Loucy (cell line): ENCODE data around the gene PPP1R26.

Source experiments
- H2AFZ ChIP-seq: fragments of 200-600 bp; sonication (generic); 2 replicates; pipeline ENCODE4 v1.6.0; 2016; ENCODE audit warnings: antibody characterized with exemption, mild to moderate bottlenecking, low read length, moderate library complexity
- H3F3A ChIP-seq: fragments of 200-600 bp; 2 replicates; pipeline ENCODE4 v1.6.0; 2016; ENCODE audit warnings: antibody characterized with exemption, low read depth, mild to moderate bottlenecking
- H3K27me3 ChIP-seq: fragments of 200-600 bp; sonication (generic); 2 replicates; pipeline ENCODE4 v1.6.1; 2014; ENCODE audit warnings: low read length, mild to moderate bottlenecking; ENCODE audit not compliant: insufficient read depth, poor library complexity, severe bottlenecking
- H3K36me3 ChIP-seq: fragments of 200-600 bp; sonication (generic); 2 replicates; pipeline ENCODE4 v1.6.1; 2016; ENCODE audit warnings: low read length; ENCODE audit not compliant: insufficient read depth
- H3K4me1 ChIP-seq: fragments of 200-600 bp; sonication (generic); 2 replicates; pipeline ENCODE4 v1.5.1; 2014; ENCODE audit warnings: low read length, mild to moderate bottlenecking; ENCODE audit not compliant: insufficient read depth, poor library complexity, severe bottlenecking
- H3K4me2 ChIP-seq: fragments of 200-600 bp; sonication (generic); 2 replicates; pipeline ENCODE4 v1.6.0; 2014; ENCODE audit warnings: antibody characterized with exemption, low read length, low read depth, mild to moderate bottlenecking; ENCODE audit not compliant: poor library complexity, severe bottlenecking
- H3K4me3 ChIP-seq: fragments of 200-600 bp; sonication (generic); 2 replicates; pipeline ENCODE4 v1.5.1; 2014; ENCODE audit warnings: low read length, mild to moderate bottlenecking, mixed read lengths; ENCODE audit not compliant: poor library complexity, severe bottlenecking
- H3K79me2 ChIP-seq: fragments of 200-600 bp; sonication (generic); 2 replicates; pipeline ENCODE4 v1.6.1; 2014; ENCODE audit warnings: low read length; ENCODE audit not compliant: insufficient read depth
- H3K9ac ChIP-seq: fragments of 200-600 bp; sonication (generic); 2 replicates; pipeline ENCODE4 v1.6.0; 2014; ENCODE audit warnings: mild to moderate bottlenecking, low read depth, low read length, moderate library complexity; ENCODE audit not compliant: poor library complexity, severe bottlenecking
- H3K9me2 ChIP-seq: fragments of 200-600 bp; sonication (generic); replicated peaks from 2 replicates; pipeline ENCODE4 v1.6.1; 2016; ENCODE audit warnings: low read depth, low read length, mixed read lengths
- H3K9me3 ChIP-seq: fragments of 200-600 bp; sonication (generic); 2 replicates; pipeline ENCODE4 v1.6.1; 2014; ENCODE audit warnings: mild to moderate bottlenecking, antibody characterized with exemption, low read length, low read depth; ENCODE audit not compliant: insufficient read depth
- H4K20me1 ChIP-seq: fragments of 200-600 bp; sonication (generic); 2 replicates; pipeline ENCODE4 v1.6.0; 2014; ENCODE audit warnings: antibody characterized with exemption, low read length, mild to moderate bottlenecking; ENCODE audit not compliant: insufficient read depth, poor library complexity, severe bottlenecking
- EZH2phosphoT487 ChIP-seq: fragments of 200-600 bp; IDR thresholded peaks from 2 replicates; pipeline ENCODE4 v1.6.1; 2018; ENCODE audit warnings: antibody characterized with exemption, mild to moderate bottlenecking, moderate library complexity, borderline replicate concordance
- TF ChIP-seq, protein P1 (sequence below): fragments of 200-600 bp; sonication (generic); conservative IDR thresholded peaks from 2 replicates; pipeline ENCODE4 v1.5.1; 2014; ENCODE audit warnings: mild to moderate bottlenecking, antibody characterized with exemption, low read length

PPP1R26 gene

GRCh38 chr9:135508211-135508820 lies 28.7 kb downstream of the PPP1R26 start:
- Histone ChIP-seq H3K79me2 (no peaks in the 10 kb centered on the region), H3K36me3 (peaks cover 20% of the 10 kb centered on the region; the same call in 1 of the 2 replicates), H3K9me2 (no peaks in the 10 kb centered on the region), H3K27me3 (no peaks in the 10 kb centered on the region), H3K4me3 (no peak overlapping the region), H2AFZ (no peak overlapping the region), H3F3A (no peaks in the 10 kb centered on the region), H3K4me2 (no peak overlapping the region), H3K9me3 (no peaks in the 10 kb centered on the region), H4K20me1 (peaks cover 8% of the 10 kb centered on the region), H3K9ac (no peak overlapping the region), H3K4me1 (no peaks in the 10 kb centered on the region)
- TF ChIP-seq, protein P1, sequence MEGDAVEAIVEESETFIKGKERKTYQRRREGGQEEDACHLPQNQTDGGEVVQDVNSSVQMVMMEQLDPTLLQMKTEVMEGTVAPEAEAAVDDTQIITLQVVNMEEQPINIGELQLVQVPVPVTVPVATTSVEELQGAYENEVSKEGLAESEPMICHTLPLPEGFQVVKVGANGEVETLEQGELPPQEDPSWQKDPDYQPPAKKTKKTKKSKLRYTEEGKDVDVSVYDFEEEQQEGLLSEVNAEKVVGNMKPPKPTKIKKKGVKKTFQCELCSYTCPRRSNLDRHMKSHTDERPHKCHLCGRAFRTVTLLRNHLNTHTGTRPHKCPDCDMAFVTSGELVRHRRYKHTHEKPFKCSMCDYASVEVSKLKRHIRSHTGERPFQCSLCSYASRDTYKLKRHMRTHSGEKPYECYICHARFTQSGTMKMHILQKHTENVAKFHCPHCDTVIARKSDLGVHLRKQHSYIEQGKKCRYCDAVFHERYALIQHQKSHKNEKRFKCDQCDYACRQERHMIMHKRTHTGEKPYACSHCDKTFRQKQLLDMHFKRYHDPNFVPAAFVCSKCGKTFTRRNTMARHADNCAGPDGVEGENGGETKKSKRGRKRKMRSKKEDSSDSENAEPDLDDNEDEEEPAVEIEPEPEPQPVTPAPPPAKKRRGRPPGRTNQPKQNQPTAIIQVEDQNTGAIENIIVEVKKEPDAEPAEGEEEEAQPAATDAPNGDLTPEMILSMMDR, result no peak
- TF ChIP-seq EZH2phosphoT487, result no peak

DNA sequence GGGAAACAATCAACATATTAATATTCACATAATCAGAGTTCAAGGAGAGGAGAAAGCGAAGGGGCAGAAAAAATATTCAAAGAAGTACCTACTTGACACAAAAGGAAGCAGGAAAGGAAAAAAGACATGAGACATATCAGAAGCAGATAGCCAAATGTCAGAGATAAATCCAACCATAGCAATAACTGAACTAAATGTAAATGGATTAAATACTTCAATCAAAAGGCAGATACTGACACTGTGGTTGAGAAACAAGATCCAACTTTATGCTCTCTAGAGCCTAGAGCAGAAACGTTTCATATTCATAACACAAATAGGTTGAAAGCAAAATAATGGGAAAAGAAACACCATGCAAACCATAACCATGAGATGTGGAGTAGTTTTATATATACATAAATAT lies 29.9 kb downstream of the PPP1R26 start:
- H3K4me1 ChIP-seq, result no peaks in the 10 kb centered on the region
- no peak overlapping the region for H3K9ac ChIP-seq
- no peaks in the 10 kb centered on the region for H3K79me2 ChIP-seq
- H3F3A ChIP-seq, result no peaks in the 10 kb centered on the region
- peaks cover 6% of the 10 kb centered on the region for H4K20me1 ChIP-seq
- no peaks in the 10 kb centered on the region for H3K27me3 ChIP-seq
- peaks cover 9% of the 10 kb centered on the region; the same call in 1 of the 2 replicates for H3K36me3 ChIP-seq
- H3K9me3 ChIP-seq, result no peaks in the 10 kb centered on the region
- H2AFZ ChIP-seq, result no peak overlapping the region
- H3K4me3 ChIP-seq, result no peak overlapping the region
- TF ChIP-seq, protein P1, result no peak
- no peak for TF ChIP-seq EZH2phosphoT487
- no peaks in the 10 kb centered on the region for H3K9me2 ChIP-seq
- no peak overlapping the region for H3K4me2 ChIP-seq

DNA sequence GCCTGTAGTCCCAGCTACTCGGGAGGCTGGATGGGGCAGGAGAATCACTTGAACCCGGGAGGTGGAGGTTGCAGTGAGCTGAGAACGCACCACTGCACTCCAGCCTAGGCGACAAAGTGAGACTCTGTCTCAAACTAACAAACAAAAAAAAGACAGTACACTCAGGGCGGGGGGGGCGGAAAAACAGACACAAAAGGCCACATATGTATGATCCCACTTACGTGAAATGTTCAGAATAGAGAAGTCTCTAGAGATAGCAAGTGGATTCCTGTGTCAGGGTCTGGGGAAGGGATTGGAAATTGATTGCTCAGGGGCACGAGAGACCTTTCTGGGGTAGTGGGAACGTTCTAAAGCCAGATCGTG lies 32.6 kb downstream of the PPP1R26 start:
- Histone ChIP-seq H3K9me2 (no peaks in the 10 kb centered on the region), H3K9me3 (no peaks in the 10 kb centered on the region), H3K9ac (no peak overlapping the region), H3K36me3 (no peaks in the 10 kb centered on the region), H3K4me2 (no peak overlapping the region), H2AFZ (no peak overlapping the region), H4K20me1 (no peaks in the 10 kb centered on the region), H3K79me2 (no peaks in the 10 kb centered on the region), H3F3A (no peaks in the 10 kb centered on the region), H3K4me3 (no peak overlapping the region), H3K4me1 (no peaks in the 10 kb centered on the region), H3K27me3 (no peaks in the 10 kb centered on the region)
- no peak for TF ChIP-seq EZH2phosphoT487
- TF ChIP-seq, protein P1, result no peak
